CD4-positive, alpha-beta T cell (primary cell): ENCODE data around the gene NFATC1. TPM values are rescaled to one million over a fixed set of nuclear protein-coding genes. Genes with fewer than 3 reads are reported as not detected.
"Not testable (repeated sequence)": the region's sequence is repeated elsewhere in the genome, so short reads cannot be mapped to it uniquely, and the experiment has no call there.

Source experiments
- ATAC-seq: fragments of 200-7000 bp; cut with Tn5 transposase; one replicate; pipeline ENCODE4 v1.10.0; 2022; ENCODE audit warnings: mild to moderate bottlenecking; ENCODE audit not compliant: poor library complexity
- CTCF ChIA-PET: fragments of 350-600 bp; sonication (Branson Sonifier 250); formaldehyde crosslinking; loops from one replicate; lab custom pipeline; 2021; ENCODE audit warnings: antibody characterized with exemption, inconsistent platforms; lab: Charles Lee
- POLR2A ChIA-PET: fragments of 350-600 bp; sonication (Branson Sonifier 250); formaldehyde crosslinking; loops from one replicate; lab custom pipeline; 2021; ENCODE audit warnings: antibody characterized with exemption, inconsistent platforms; lab: Charles Lee
- DNase-seq, 14 experiments: peaks; one replicate each; pipeline ENCODE4 v3.0.0-alpha.2; 2013 to 2020; ENCODE audit warnings: mixed read lengths in 2 of 14
- H3K27ac ChIP-seq, 2 donors: one replicate each; pipeline versions ENCODE4 v1.5.1 to v1.7.0; 2013; ENCODE audit warnings: low read length in 2 of 2, low read depth in 1 of 2, mild to moderate bottlenecking in 1 of 2
- H3K27me3 ChIP-seq, 2 experiments: 1 replicate in 1 of 2; 2 replicates in 1 of 2; pipeline versions ENCODE4 v1.6.1 to v1.7.0; 2013; ENCODE audit warnings: low read length in 2 of 2, control low read depth in 1 of 2, mild to moderate bottlenecking in 1 of 2, moderate library complexity in 1 of 2; ENCODE audit not compliant: insufficient read depth in 2 of 2, control insufficient read depth in 1 of 2
- H3K36me3 ChIP-seq: one replicate; pipeline ENCODE4 v1.6.1; 2013; ENCODE audit warnings: low read length, control low read depth; ENCODE audit not compliant: insufficient read depth
- H3K4me1 ChIP-seq: one replicate; pipeline ENCODE4 v1.6.1; 2013; ENCODE audit warnings: low read length, control low read depth; ENCODE audit not compliant: insufficient read depth
- H3K4me3 ChIP-seq: one replicate; pipeline ENCODE4 v1.5.1; 2013; ENCODE audit warnings: mild to moderate bottlenecking, low read length, moderate library complexity
- H3K9me3 ChIP-seq, 2 experiments: 1 replicate in 1 of 2; 2 replicates in 1 of 2; pipeline versions ENCODE4 v1.6.1 to v1.7.0; 2013; ENCODE audit warnings: low read length in 2 of 2, mild to moderate bottlenecking in 2 of 2, control low read depth in 1 of 2, moderate library complexity in 1 of 2; ENCODE audit not compliant: control insufficient read depth in 1 of 2, insufficient read depth in 1 of 2
- H3K27ac Mint-ChIP-seq: one replicate; pipeline ENCODE4 v1.8.0; 2020; ENCODE audit warnings: mixed read lengths
- H3K27me3 Mint-ChIP-seq: one replicate; pipeline ENCODE4 v1.8.0; 2021; ENCODE audit warnings: mixed read lengths
- H3K36me3 Mint-ChIP-seq: one replicate; pipeline ENCODE4 v1.8.0; 2021; ENCODE audit warnings: low read depth, mixed read lengths
- H3K4me1 Mint-ChIP-seq: one replicate; pipeline ENCODE4 v1.8.0; 2021; ENCODE audit warnings: low read depth, mixed read lengths
- H3K4me3 Mint-ChIP-seq: one replicate; pipeline ENCODE4 v1.8.0; 2020; ENCODE audit warnings: mild to moderate bottlenecking, mixed read lengths
- H3K9me3 Mint-ChIP-seq: one replicate; pipeline ENCODE4 v1.8.0; 2020; ENCODE audit warnings: mixed read lengths
- CTCF ChIP-seq: fragments of 200-600 bp; IDR thresholded peaks from one replicate; pipeline ENCODE4 v1.8.0; 2022; ENCODE audit warnings: antibody characterized with exemption, mild to moderate bottlenecking
- intact Hi-C, 2 experiments: fragments of 100-400 bp; cut with DNase I in 1 of 2; cut with micrococcal nuclease in 1 of 2; formaldehyde crosslinking; loops; one replicate each; pipeline versions ENCODE4 v1.15.1 to v1.9.0; 2023 to 2025; cut with DNase I, micrococcal nuclease
- total RNA-seq, 174 experiments: library from RNA in 2 of 174; stranded (reverse) in 2 of 174; gene quantifications; one replicate each; pipeline ENCODE4 v1.2.3 and lab custom pipeline; 2021 to 2026

NFATC1 gene
- total RNA-seq, 2 experiments from 2014 or later: 107 to 113 TPM

- H3K4me3 Mint-ChIP-seq: no peak overlapping the region
- no peaks in the 10 kb centered on the region for H3K27me3 Mint-ChIP-seq
- DNase-seq (no peak), ATAC-seq (no peak)
- ChIA-PET POLR2A (no interaction called here), CTCF (no interaction called here)
- H3K9me3 Mint-ChIP-seq: no peaks in the 10 kb centered on the region
- TF ChIP-seq CTCF: no peak
- H3K27me3 ChIP-seq: no peaks in the 10 kb centered on the region
- H3K36me3 Mint-ChIP-seq: peaks cover 46% of the 10 kb centered on the region
- H3K4me1 Mint-ChIP-seq: peaks cover 21% of the 10 kb centered on the region
- intact Hi-C loops: loop anchor here in 1 of 2 experiments (10.0 kb wide), 1 partner anchor 661 kb away; the partner anchor contains the start of gene RBFA
- no peak overlapping the region for H3K4me3 ChIP-seq
- H3K27ac ChIP-seq: no peak overlapping the region
- peaks cover 23% of the 10 kb centered on the region for H3K36me3 ChIP-seq
- peaks cover 15% of the 10 kb centered on the region for H3K4me1 ChIP-seq
- H3K9me3 ChIP-seq: no peaks in the 10 kb centered on the region
- no peak overlapping the region for H3K27ac Mint-ChIP-seq
Observed at GRCh38 chr18:79373736-79374135, 22.0 kb upstream of the NFATC1 start.

- Mint-ChIP-seq H3K9me3 (no peaks in the 10 kb centered on the region), H3K36me3 (peaks cover 50% of the 10 kb centered on the region), H3K4me3 (no peak overlapping the region), H3K27ac (no peak overlapping the region), H3K27me3 (no peaks in the 10 kb centered on the region), H3K4me1 (peaks cover 26% of the 10 kb centered on the region)
- Histone ChIP-seq H3K9me3 (no peaks in the 10 kb centered on the region), H3K4me1 (peaks cover 20% of the 10 kb centered on the region), H3K27ac (no peak overlapping the region), H3K4me3 (no peak overlapping the region), H3K36me3 (peaks cover 23% of the 10 kb centered on the region), H3K27me3 (no peaks in the 10 kb centered on the region)
- DNase-seq (peak in 1 of 14 experiments; percentile 16), ATAC-seq (no peak)
- CTCF ChIA-PET: no interaction called here
- POLR2A ChIA-PET: no interaction called here
- no peak for TF ChIP-seq CTCF
- intact Hi-C loops: loop anchor here in 1 of 2 experiments (10.0 kb wide), 1 partner anchor 660 kb away; the partner anchor contains the start of gene RBFA
Observed at GRCh38 chr18:79374408-79375171, 21.1 kb upstream of the NFATC1 start.

GRCh38 chr18:79375441-79376154 lies 20.1 kb upstream of the NFATC1 start:
- Mint-ChIP-seq H3K4me3 (no peak overlapping the region), H3K27ac (no peak overlapping the region), H3K36me3 (peaks cover 50% of the 10 kb centered on the region), H3K27me3 (no peaks in the 10 kb centered on the region), H3K9me3 (no peaks in the 10 kb centered on the region), H3K4me1 (peaks cover 20% of the 10 kb centered on the region)
- CTCF ChIA-PET: no interaction called here
- H3K9me3 ChIP-seq: no peaks in the 10 kb centered on the region
- intact Hi-C loops: loop anchor here in 1 of 2 experiments (10.0 kb wide), 1 partner anchor 659 kb away; the partner anchor contains the start of gene RBFA
- DNase-seq: no peak
- no peak for ATAC-seq
- POLR2A ChIA-PET: interaction anchor here (0.6 kb wide), 1 partner anchor 90 kb away, joined by 4 read pairs; no protein-coding TSS in a partner anchor
- H3K36me3 ChIP-seq: peaks cover 23% of the 10 kb centered on the region
- peaks cover 20% of the 10 kb centered on the region for H3K4me1 ChIP-seq
- H3K27ac ChIP-seq: no peak overlapping the region
- no peaks in the 10 kb centered on the region for H3K27me3 ChIP-seq
- no peak overlapping the region for H3K4me3 ChIP-seq
- TF ChIP-seq CTCF: no peak

GRCh38 chr18:79376661-79377060 lies 19.1 kb upstream of the NFATC1 start:
- H3K36me3 ChIP-seq: peaks cover 23% of the 10 kb centered on the region
- H3K9me3 Mint-ChIP-seq, CTCF ChIA-PET, H3K27me3 ChIP-seq, H3K27ac Mint-ChIP-seq, H3K4me3 ChIP-seq, H3K27me3 Mint-ChIP-seq, H3K27ac ChIP-seq, ATAC-seq, H3K4me3 Mint-ChIP-seq, POLR2A ChIA-PET, DNase-seq, H3K9me3 ChIP-seq: not testable (repeated sequence)
- Mint-ChIP-seq H3K4me1 (peaks cover 12% of the 10 kb centered on the region), H3K36me3 (peaks cover 47% of the 10 kb centered on the region)
- H3K4me1 ChIP-seq: peaks cover 13% of the 10 kb centered on the region
- intact Hi-C loops: loop anchor here in 1 of 2 experiments (10.0 kb wide), 1 partner anchor 658 kb away; the partner anchor contains the start of gene RBFA
